Activated T-cell treated with anti-CD3 and anti-CD28 coated beads, Interleukin-2, amount 50 U/mL, for 72 hours (primary cell): ENCODE results near the gene MCOLN2. TPM values are rescaled to one million over a fixed set of nuclear protein-coding genes. Genes with fewer than 3 reads are reported as not detected.
"Not testable (repeated sequence)": the region's sequence is repeated elsewhere in the genome, so short reads cannot be mapped to it uniquely, and the experiment has no call there.

Experiments used
- ATAC-seq, 2 donors: fragments of 150-1000 bp; cut with Tn5 transposase; replicated peaks in 1 of 2; 2 replicates each; pipeline ENCODE4 v1.10.0; 2021; ENCODE audit warnings: moderate library complexity in 2 of 2, mild to moderate bottlenecking in 1 of 2
- DNase-seq, 2 donors: peaks; one replicate each; pipeline ENCODE4 v3.0.0; 2021 to 2022; ENCODE audit warnings: mixed read lengths in 1 of 2
- H3K27ac Mint-ChIP-seq: one replicate; pipeline ENCODE4 v1.8.0; 2022; ENCODE audit warnings: mild to moderate bottlenecking, moderate library complexity, mixed read lengths
- H3K27me3 Mint-ChIP-seq: one replicate; pipeline ENCODE4 v1.8.0; 2022; ENCODE audit warnings: low read depth, mixed read lengths
- H3K36me3 Mint-ChIP-seq, 2 donors: one replicate each; pipeline ENCODE4 v1.8.0; 2022; ENCODE audit warnings: mixed read lengths in 2 of 2, mild to moderate bottlenecking in 1 of 2; ENCODE audit not compliant: insufficient read depth in 2 of 2
- H3K4me1 Mint-ChIP-seq: one replicate; pipeline ENCODE4 v1.8.0; 2022; ENCODE audit warnings: low read depth, mixed read lengths
- H3K4me3 Mint-ChIP-seq, 2 donors: one replicate each; pipeline ENCODE4 v1.8.0; 2022; ENCODE audit warnings: mild to moderate bottlenecking in 2 of 2, mixed read lengths in 2 of 2, moderate library complexity in 2 of 2
- H3K9me3 Mint-ChIP-seq, 2 donors: one replicate each; pipeline ENCODE4 v1.8.0; 2022; ENCODE audit warnings: mixed read lengths in 2 of 2
- total RNA-seq, 2 donors: library from RNA; stranded (reverse); gene quantifications; one replicate each; pipeline ENCODE4 v1.2.3, GENCODE V29; 2022

The MCOLN2 gene
- total RNA-seq, 2 donors from 2014 or later = 57.6 to 76.3 TPM

GRCh38 chr1:84929581-84929980 is 67.3 kb downstream of the MCOLN2 start:
- no peaks in the 10 kb centered on the region for H3K9me3 Mint-ChIP-seq
- no peak overlapping the region for H3K4me3 Mint-ChIP-seq
- no peaks in the 10 kb centered on the region for H3K27me3 Mint-ChIP-seq
- H3K4me1 Mint-ChIP-seq = peaks cover 6% of the 10 kb centered on the region
- peaks cover 2 to 6% of the 10 kb centered on the region in 2 donors for H3K36me3 Mint-ChIP-seq
- no peak for ATAC-seq
- no peak overlapping the region for H3K27ac Mint-ChIP-seq
- no peak for DNase-seq

GRCh38 chr1:84928979-84929378 is 67.9 kb downstream of the MCOLN2 start:
- peaks cover 2 to 6% of the 10 kb centered on the region in 2 donors for H3K36me3 Mint-ChIP-seq
- H3K27ac Mint-ChIP-seq = no peak overlapping the region
- ATAC-seq = no peak

GRCh38 chr1:84923317-84923716 is 73.6 kb downstream of the MCOLN2 start:
- no peak for DNase-seq
- Mint-ChIP-seq H3K4me1 (no peaks in the 10 kb centered on the region), H3K36me3 (peaks cover 2 to 3% of the 10 kb centered on the region in 2 donors), H3K27ac (no peak overlapping the region), H3K4me3 (no peak overlapping the region), H3K27me3 (peaks cover 10% of the 10 kb centered on the region), H3K9me3 (no peaks in the 10 kb centered on the region)
- no peak for ATAC-seq

More at GRCh38 chr1:84928979-84929378, 67.9 kb downstream of the MCOLN2 start:
- H3K9me3 Mint-ChIP-seq = no peaks in the 10 kb centered on the region
- no peak for DNase-seq
- peaks cover 6% of the 10 kb centered on the region for H3K4me1 Mint-ChIP-seq
- no peaks in the 10 kb centered on the region for H3K27me3 Mint-ChIP-seq
- no peak overlapping the region for H3K4me3 Mint-ChIP-seq

- H3K4me1 Mint-ChIP-seq = no peaks in the 10 kb centered on the region
- no peaks in the 10 kb centered on the region for H3K36me3 Mint-ChIP-seq
- H3K27ac Mint-ChIP-seq = no peak overlapping the region
- no peak overlapping the region for H3K4me3 Mint-ChIP-seq
- ATAC-seq (no peak), DNase-seq (no peak)
- H3K9me3 Mint-ChIP-seq = no peaks in the 10 kb centered on the region
- peaks cover 10% of the 10 kb centered on the region for H3K27me3 Mint-ChIP-seq
These were observed 76.8 kb downstream of the MCOLN2 start for GRCh38 chr1:84920159-84920558.

- H3K27me3 Mint-ChIP-seq = peaks cover 10% of the 10 kb centered on the region
- H3K36me3 Mint-ChIP-seq = no peaks in the 10 kb centered on the region
- H3K27ac Mint-ChIP-seq = no peak overlapping the region
- no peaks in the 10 kb centered on the region for H3K4me1 Mint-ChIP-seq
- H3K9me3 Mint-ChIP-seq = no peaks in the 10 kb centered on the region
- no peak for DNase-seq
- no peak for ATAC-seq
- no peak overlapping the region for H3K4me3 Mint-ChIP-seq
These were observed 77.4 kb downstream of the MCOLN2 start for GRCh38 chr1:84919461-84919970.

GRCh38 chr1:84918726-84919336 is 78.1 kb downstream of the MCOLN2 start:
- Mint-ChIP-seq H3K27me3 (peaks cover 10% of the 10 kb centered on the region), H3K36me3 (no peaks in the 10 kb centered on the region), H3K4me1 (no peaks in the 10 kb centered on the region), H3K9me3 (no peaks in the 10 kb centered on the region), H3K4me3 (no peak overlapping the region), H3K27ac (no peak overlapping the region)
- ATAC-seq (no peak), DNase-seq (no peak)

GRCh38 chr1:84916897-84917296 is 80.0 kb downstream of the MCOLN2 start:
- peaks cover 10% of the 10 kb centered on the region for H3K27me3 Mint-ChIP-seq
- H3K4me3 Mint-ChIP-seq = no peak overlapping the region
- no peaks in the 10 kb centered on the region for H3K9me3 Mint-ChIP-seq
- no peaks in the 10 kb centered on the region for H3K4me1 Mint-ChIP-seq
- H3K27ac Mint-ChIP-seq = no peak overlapping the region
- DNase-seq (no peak), ATAC-seq (no peak)
- no peaks in the 10 kb centered on the region for H3K36me3 Mint-ChIP-seq

GRCh38 chr1:84913555-84913892 is 83.4 kb downstream of the MCOLN2 start:
- H3K9me3 Mint-ChIP-seq = no peaks in the 10 kb centered on the region
- no peak for ATAC-seq
- H3K36me3 Mint-ChIP-seq = no peaks in the 10 kb centered on the region
- no peak overlapping the region for H3K27ac Mint-ChIP-seq
- no peaks in the 10 kb centered on the region for H3K27me3 Mint-ChIP-seq
- no peaks in the 10 kb centered on the region for H3K4me1 Mint-ChIP-seq
- H3K4me3 Mint-ChIP-seq = no peak overlapping the region
- no peak for DNase-seq

- H3K27me3 Mint-ChIP-seq = no peaks in the 10 kb centered on the region
- no peaks in the 10 kb centered on the region for H3K36me3 Mint-ChIP-seq
- DNase-seq (no peak), ATAC-seq (no peak)
- H3K9me3 Mint-ChIP-seq = no peaks in the 10 kb centered on the region
- no peak overlapping the region for H3K27ac Mint-ChIP-seq
- H3K4me1 Mint-ChIP-seq = no peaks in the 10 kb centered on the region
- no peak overlapping the region for H3K4me3 Mint-ChIP-seq
These were observed 84.0 kb downstream of the MCOLN2 start for GRCh38 chr1:84912726-84913554.

- not testable (repeated sequence) for ATAC-seq, H3K4me1 Mint-ChIP-seq, H3K9me3 Mint-ChIP-seq, DNase-seq, H3K27ac Mint-ChIP-seq, H3K4me3 Mint-ChIP-seq, H3K36me3 Mint-ChIP-seq, H3K27me3 Mint-ChIP-seq
These were observed 88.0 kb downstream of the MCOLN2 start for GRCh38 chr1:84908746-84909464.

- ATAC-seq = no peak
- Mint-ChIP-seq H3K27ac (no peak overlapping the region), H3K4me3 (no peak overlapping the region), H3K27me3 (no peaks in the 10 kb centered on the region), H3K9me3 (peaks cover 0 to 1% of the 10 kb centered on the region in 2 donors), H3K4me1 (peaks cover 6% of the 10 kb centered on the region), H3K36me3 (peaks cover under 1 to 2% of the 10 kb centered on the region in 2 donors)
- DNase-seq = no peak
These were observed 89.7 kb downstream of the MCOLN2 start for GRCh38 chr1:84907095-84907827.

- H3K36me3 Mint-ChIP-seq, H3K4me3 Mint-ChIP-seq, H3K4me1 Mint-ChIP-seq, DNase-seq, H3K27ac Mint-ChIP-seq, H3K9me3 Mint-ChIP-seq, ATAC-seq, H3K27me3 Mint-ChIP-seq: not testable (repeated sequence)
These were observed 94.2 kb downstream of the MCOLN2 start for GRCh38 chr1:84902727-84903126.
